Right ventricle myocardium superior (tissue), 1 donor: ENCODE data around the gene PRPF40A. TPM values are rescaled to one million over a fixed set of nuclear protein-coding genes. Genes with fewer than 3 reads are reported as not detected.
A peak's percentile ranks its signal among the peaks of the same experiment; 100 is the strongest.

Source experiments
- ATAC-seq: fragments of 200-7000 bp; cut with Tn5 transposase; one replicate; pipeline ENCODE4 v1.9.1; 2020; ENCODE audit warnings: mild to moderate bottlenecking; ENCODE audit not compliant: poor library complexity
- DNase-seq: peaks from one replicate; pipeline ENCODE4 v3.0.0-alpha.2; 2020
- intact Hi-C: fragments of 100-400 bp; cut with DNase I; formaldehyde crosslinking; loops from one replicate; pipeline ENCODE4 v1.11.2; 2022
- total RNA-seq: library from RNA; stranded (reverse); fragmentation: NEBNext Ultra II Directional; extraction: Animal tissue kit (Norgen Biotek cat#: 25700); gene quantifications from one replicate; pipeline ENCODE4 v1.2.1, GENCODE V29; 2021
- donor health status: DM: no; HTN: yes; CAD: no; lungs with severe emphysema.

PRPF40A gene
- total RNA-seq, 1 donor from 2014 or later: 28.4 TPM

DNA sequence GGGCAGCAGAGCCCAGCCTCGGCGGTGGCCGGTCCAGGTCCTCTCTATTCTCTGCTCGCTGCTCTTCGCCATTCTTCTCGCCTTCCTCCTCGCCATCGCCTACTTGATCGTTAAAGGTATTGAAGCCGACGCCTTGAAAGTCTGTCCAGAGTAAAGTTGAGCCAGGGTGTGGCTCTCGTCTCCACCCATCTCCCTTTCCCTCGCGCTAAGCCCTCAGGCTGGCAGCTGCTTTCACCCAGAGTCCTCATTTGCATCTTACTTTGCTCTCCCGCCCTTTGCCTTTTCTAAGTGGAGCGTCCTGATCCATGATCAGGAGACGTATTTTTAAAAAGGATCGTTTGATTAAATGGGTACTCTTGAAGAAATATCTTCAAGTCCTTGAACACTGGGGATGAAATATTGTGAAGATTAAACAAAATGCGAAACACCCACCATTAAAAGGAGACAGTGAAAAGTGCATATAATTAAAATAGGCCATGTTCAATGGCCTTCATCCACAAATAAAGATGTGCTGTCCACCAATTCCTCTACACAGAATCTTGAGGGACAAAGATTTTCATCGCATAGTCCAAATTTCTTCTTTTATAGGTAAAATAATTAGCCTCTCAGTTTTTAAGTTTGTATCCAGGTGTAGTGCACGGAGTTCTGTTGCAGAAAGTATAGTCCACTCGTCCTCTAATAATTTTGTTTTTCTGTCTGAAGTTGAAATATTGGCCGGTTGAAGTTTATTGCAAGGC lies 1.8 kb upstream of the PRPF40A start:
- DNase-seq (no peak), ATAC-seq (no peak)
- intact Hi-C loops: no loop called here

DNA sequence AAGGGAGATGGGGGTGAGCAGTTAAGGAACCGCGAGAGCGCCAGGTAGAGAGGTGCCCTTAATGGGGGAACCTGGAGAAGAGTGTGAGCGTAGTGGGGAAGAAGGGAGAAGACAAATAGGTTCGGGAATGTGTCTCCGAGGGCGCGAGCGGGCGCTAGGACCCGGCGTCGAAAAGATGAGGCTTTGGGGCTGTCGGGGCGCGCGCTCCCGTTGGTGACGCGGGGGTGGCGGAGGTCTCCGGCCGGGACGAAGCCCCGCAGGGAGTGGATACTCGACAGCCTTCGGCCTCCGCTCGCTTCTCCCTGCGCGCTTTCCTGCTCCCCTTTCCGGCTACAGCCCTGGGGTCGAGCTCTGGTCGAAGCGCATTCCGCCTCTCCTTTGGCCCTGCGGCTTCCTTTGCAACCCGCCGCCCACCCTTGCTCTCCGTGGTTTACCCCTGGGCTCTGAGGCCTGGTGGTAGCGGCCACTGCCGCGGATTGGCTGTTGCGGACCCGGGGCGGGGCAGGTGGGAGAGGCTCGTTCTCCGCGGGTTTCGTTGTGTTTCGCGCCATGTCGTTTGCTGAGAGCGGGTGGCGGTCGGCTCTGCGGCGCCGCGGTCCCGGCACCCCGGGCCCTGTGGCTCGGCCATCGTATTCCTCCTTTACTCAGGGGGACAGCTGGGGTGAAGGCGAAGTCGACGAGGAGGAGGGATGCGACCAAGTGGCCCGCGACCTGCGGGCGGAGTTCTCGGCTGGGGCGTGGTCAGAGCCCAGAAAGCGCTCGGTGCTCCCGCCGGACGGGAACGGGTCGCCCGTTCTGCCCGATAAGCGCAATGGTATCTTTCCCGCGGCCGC lies 1.0 kb upstream of the PRPF40A start, which contains the start of gene ARL6IP6:
ARL6IP6 (plus strand) TSS at position 545 of the 833 bp plus-strand sequence; CDS start at position 550, 5 bp downstream.
- peak; percentile 96 for DNase-seq
- ATAC-seq: peak; percentile 93
- intact Hi-C loops: no loop called here

DNA sequence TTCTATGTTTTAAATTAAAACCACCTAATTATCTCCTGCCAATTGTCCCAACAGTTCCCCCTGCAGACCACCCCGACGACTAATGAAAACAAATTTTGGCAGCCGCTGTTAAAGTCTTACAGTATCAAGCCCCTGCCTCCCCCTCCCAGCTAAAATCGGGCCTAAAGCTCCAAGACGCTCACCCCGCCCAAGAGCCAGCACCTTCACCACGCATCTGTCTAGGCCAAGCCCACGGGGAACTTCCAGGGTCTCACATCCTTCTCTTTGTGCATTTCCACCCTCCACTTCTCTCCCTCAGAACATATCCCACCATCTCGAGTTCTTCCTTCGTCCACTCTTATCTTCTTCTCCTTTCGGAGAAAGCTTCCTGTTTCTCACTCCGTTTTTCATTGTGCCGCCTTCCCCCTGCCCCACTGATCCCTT lies 445 bp downstream of the PRPF40A start:
- intact Hi-C loops: no loop called here
- no peak for ATAC-seq
- no peak for DNase-seq

DNA sequence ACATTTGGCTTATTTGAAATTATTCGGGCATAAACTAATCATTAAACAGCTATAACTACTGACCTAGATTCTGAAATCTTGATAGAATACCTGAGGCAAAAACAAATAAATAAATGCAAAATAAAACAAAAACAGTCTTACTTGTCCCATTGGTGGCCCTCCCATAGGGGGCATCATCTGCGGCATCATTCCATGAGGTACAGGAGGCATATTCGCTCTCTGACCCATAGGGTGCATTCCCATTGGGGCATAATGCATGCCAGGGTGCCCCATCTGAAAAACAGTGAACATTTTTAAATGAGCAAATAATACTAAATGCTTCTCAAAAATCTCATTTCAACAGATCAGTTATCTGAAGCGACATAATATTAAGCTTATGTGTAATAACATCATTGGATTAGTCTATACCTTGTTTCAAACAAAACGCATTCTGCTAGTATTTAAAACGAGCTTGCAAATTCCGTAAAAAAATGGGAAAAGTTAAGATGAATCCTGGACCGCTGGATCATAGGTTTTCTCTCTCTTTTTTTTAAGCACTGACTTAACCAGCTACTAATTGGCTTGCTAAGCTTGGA lies 1.3 kb downstream of the PRPF40A start:
- DNase-seq (no peak), ATAC-seq (no peak)
- intact Hi-C loops: no loop called here

DNA sequence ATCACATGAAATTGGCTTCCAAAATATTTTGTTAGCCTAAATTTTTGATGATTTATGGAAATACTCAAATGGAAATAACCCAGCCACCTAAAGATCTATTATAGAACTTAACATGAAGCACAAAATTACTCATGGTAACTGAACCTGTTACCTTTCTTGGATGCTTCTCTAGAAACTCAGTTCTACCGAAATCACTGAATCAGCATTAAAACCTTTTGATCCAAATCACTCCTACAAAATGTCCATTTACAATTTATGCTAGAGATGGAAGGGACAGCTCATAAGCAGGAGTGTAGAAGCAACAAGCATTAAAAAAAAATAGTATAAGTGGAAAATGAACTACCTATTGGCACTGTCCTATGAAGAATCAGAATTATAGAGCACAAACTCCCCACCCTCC lies 2.1 kb downstream of the PRPF40A start:
- no peak for ATAC-seq
- intact Hi-C loops: no loop called here
- no peak for DNase-seq

DNA sequence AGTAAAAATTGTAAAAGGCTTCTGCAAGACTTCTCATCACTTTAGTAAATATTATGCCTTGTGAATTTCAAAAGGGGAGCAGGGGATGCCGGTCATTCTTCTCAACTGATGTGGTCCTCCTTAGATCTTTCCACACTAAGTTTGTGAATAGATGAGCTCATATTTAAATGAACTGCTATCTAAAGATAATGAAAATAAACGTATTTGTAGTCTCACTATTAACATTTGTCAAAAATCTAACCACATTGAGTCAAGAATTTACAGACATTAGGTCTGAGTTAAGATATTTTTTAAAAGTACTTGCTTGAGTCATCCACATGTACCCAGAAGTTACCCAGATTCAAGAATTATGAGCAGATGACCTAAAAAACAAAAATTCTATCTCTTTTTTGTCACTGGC lies 6.5 kb downstream of the PRPF40A start:
- DNase-seq: no peak
- ATAC-seq: no peak
- intact Hi-C loops: no loop called here

DNA sequence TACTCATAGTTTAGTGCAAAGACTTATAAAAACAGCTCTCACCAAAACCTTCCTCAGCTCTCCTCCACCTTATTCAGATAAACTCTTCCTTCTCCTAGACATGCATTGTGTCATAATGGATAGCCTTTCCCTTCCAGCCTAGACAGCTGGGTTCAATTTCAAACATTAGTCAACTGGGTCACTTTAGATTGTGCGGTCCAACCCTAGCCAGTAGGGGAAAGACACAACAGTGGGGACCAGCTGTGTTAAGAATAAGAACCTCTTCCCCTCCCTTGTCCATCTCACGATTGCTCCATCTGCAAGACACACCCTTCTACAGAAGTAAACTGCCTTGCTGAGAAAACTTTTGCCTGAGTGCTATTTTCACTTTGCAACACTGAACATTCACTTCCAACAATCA lies 8.5 kb downstream of the PRPF40A start:
- no peak for ATAC-seq
- intact Hi-C loops: no loop called here
- no peak for DNase-seq

DNA sequence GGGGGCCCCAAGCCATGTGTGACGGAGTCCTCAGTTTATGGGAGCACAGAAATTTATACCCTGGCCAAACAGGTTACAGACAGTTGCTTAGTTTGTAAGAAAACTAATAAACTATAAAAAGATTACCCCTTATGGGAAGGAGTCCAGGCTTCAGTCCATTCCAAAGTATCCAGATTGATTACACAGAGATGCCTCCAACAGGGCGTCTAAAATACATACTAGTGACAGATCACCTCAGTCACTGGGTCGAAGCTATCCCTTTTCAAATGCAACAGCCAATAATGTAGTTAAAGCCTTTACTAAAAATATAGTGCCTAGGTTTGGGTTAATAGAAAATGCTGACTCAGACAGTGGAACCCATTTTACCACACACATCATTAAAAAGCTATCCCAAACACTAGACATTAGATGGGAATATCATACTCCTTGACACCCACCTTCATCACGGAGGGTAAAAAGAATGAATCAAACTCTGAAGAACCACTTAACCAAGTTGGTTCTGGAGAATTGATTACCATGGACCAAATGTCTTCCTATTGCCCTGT lies 10.7 kb downstream of the PRPF40A start:
- ATAC-seq: no peak
- intact Hi-C loops: no loop called here
- DNase-seq: no peak

DNA sequence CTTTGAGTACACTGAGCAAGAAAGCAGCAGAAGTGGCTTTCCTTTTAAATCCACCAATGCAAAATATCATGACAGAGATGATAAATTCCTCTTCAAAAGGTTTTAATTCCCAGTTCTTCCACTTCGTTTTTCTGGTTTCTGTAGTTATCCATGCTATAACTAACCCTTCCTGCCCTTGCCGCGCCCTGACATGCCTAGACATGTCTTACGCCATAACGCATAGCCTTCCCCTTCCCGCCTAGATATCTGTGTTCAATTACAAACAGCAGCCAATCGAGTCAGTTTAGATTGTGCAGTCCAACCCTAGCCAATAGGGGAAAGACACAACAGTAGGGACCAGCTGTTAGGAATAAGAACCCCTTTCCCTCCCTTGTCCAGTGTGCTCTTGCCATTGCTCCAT lies 16.1 kb downstream of the PRPF40A start:
- no peak for DNase-seq
- intact Hi-C loops: no loop called here

DNA sequence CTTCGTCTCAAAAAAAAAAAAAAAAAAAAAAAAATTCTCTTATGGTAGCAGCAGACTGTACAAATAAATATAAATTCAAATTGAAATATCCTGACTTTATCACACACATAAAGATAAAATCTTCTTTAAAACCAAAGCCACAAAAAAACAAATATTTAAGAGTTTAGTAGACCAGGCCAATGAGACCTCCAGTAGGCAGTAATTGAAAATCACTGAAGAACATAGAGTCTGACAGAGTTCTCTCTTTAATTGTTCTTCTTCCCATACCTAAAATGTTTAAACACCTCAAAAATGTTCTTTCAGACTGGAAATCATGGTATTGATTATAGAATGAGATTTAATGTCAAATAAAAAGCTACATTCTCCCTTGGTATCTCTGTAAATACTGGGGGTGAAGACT lies 20.8 kb downstream of the PRPF40A start:
- intact Hi-C loops: no loop called here
- no peak for ATAC-seq
- no peak for DNase-seq

More for the DNA sequence above, 16.1 kb downstream of the PRPF40A start:
- ATAC-seq: no peak

DNA sequence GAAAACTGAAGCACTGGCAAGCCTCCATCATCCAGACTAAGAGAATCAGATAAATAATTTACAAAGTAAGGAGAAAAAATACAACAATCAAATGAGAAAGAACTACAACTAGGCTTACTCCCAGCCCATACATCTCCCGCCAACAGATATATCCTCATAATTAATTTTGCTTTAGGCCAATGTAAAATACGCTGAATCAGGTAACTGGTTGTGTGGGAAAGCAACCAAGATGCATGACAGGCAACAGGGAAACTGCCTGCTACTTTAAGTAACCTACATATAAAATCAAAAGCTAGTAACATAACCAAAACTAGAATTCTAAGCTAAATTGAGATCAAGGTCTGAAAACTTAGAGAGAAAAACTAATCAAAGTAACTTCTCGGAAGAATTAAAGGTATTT lies 21.5 kb downstream of the PRPF40A start:
- intact Hi-C loops: no loop called here
- DNase-seq (no peak), ATAC-seq (no peak)

DNA sequence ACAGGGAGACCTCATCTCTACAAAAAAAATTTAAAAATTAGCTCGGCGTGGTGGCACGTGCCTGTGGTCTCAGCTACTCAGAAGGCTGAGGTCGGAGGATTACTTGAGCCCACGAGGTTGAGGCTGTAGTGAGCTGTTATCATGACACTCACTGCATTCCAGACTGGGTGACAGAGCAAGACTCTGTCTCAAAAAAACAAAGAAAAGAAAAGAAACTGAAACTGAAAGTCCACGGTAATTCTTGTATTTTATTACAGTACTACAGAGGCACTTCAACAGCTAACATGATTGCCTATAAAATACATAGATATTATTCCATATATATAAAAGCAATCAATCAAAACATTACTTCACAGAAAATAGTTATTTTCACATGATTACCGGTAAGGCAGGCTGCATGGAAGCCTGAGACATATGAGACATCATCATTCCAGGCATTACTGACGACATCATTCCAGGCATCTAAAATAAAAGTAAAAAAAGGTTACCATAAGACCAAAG lies 23.1 kb downstream of the PRPF40A start:
- intact Hi-C loops: no loop called here
- DNase-seq (no peak), ATAC-seq (peak; percentile 22)

DNA sequence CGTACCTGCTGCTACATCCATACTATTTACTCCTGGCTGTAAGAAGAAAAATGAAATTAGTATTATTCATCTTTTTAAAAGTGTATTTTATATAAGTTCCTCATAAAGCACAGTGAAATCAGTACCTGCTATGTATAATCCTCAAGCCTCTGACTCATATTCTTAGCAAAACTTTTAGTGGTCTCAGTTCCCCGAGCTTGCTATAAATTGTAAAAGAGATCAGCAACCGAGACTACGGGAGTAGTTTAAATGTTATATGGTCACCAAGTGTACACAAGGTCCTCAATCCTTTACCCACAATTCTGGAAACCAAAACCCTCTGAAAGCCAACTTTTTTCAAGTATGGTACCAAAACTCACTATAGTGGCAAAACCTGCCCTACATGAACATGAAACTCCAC lies 24.2 kb downstream of the PRPF40A start:
- ATAC-seq: no peak
- intact Hi-C loops: no loop called here

DNA sequence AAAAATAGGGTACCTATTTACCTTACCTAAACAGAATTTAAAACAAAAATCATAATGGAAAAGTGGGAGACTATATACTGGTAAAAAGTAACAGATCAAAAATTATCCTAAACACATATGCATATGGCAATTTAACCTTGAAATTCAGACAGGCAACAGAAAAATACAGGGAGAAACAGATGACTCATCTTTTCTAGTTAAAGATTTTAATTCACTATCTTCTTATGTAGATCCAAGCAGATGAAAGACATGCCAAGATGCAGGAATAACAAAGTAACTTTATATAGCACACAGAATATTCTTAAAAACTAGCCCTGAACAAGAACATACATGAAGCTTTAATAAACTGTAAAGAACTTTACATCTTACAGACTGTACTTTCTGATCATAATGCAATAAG lies 30.9 kb downstream of the PRPF40A start:
- DNase-seq: no peak
- intact Hi-C loops: no loop called here
- no peak for ATAC-seq

More for the DNA sequence above, 24.2 kb downstream of the PRPF40A start:
- no peak for DNase-seq

DNA sequence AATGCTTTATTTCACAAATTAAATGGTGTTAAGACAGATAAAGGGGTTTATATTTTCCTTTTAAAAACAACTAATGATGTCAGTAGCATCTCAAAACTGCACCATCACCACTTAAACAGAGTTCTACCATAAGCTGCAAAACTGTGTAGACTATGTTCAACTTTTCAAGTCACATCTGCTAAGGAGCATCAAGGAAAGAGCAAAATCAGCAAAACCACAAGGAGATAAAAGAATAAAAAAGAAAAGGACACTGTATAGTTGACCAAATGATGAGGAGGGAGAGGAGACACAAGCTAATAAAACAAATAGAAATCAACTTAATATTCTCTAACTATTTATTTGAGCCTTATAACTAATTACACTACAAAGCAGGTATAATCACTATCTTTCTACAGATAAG lies 33.9 kb downstream of the PRPF40A start:
- intact Hi-C loops: no loop called here
- ATAC-seq (no peak), DNase-seq (no peak)

DNA sequence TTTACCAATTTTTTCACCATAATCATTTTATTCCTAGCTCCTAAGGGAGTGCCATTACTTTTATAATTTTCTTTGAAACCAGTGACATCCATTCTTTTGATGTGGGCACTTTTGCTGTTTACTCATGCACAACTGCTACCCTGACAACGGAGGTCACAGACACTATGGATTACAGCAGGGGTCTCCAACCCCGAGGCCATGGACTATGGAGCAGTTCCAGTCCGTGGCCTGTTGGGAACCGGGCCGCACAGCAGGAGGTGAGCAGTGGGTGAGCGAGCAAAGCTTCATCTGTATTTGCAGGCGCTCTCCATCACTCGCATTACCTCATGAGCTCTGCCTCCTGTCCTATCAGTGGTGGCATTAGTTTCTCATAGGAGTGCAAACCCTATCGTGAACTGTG lies 34.6 kb downstream of the PRPF40A start:
- DNase-seq (no peak), ATAC-seq (no peak)
- intact Hi-C loops: no loop called here

DNA sequence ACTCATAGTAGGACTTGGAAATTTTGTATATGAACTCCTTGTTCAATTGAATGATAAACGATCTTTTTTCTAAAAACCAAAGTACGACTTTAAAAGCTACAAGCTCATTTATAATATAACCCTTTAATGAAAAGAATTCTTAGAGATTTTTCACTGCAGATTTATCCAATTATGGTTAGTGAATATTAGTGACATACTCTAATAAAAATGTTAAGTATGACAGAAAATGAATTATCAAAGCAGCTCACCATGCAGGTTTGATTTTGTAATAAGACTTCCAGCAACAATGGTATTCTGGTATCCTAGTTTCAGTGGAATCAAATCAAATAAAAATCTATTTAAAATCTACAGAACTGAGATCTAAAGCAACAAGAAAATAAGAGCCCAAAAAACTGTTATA lies 38.5 kb downstream of the PRPF40A start:
- ATAC-seq (no peak), DNase-seq (no peak)
- intact Hi-C loops: no loop called here

DNA sequence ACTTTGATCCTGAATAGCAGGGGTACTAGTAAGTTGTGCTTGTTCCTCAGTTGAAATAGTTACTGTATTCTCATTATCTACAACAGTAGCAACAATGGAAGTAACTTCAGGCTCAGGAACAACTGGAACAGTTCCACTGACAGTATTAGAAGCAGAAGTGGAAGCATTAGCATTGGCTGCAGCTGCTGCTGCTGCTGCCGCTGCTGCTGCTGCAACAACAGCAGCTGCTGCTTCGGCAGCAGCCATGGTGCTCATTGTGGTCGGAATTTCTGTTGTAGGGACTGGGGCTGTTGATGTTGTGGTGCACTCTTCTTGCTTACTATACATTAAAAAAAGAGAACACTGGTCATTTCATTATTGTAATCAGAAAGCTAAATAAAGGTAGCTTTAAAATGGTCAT lies 40.8 kb downstream of the PRPF40A start:
- intact Hi-C loops: no loop called here
- ATAC-seq: no peak
- DNase-seq: no peak

DNA sequence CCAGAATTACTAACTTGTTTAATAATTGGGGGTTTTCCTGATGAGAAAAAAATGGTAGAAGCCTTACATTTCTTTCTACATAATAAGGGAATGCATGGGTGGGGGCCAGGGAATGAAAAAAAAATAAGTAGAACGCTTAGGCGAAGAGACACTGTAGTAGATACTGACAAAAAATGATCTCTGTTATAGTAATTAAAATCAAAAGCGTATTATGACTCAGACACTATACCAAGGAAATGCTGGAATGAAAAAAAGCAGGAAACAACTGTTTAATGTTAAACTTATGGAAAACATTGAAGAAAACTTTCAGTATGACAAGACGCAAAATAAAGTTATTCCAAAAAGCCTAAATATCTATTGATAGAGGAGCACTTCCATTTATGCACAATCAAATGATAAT lies 42.9 kb downstream of the PRPF40A start:
- ATAC-seq: no peak
- intact Hi-C loops: no loop called here
- no peak for DNase-seq
